ENCODE results near the gene GUK1. TPM values are rescaled to one million over a fixed set of nuclear protein-coding genes. Genes with fewer than 3 reads are reported as not detected.

GUK1 gene
- total RNA-seq, 4 donors from 2014 or later = 292 to 354 (median 305) TPM

- DNase-seq (ENCODE audit: extremely low spot score) = no peak
- Histone ChIP-seq H3K4me1 (peaks cover 61 to 95% (median 87%) of the 10 kb centered on the region in 4 donors), H3K27me3 (no peaks in the 10 kb centered on the region), H3K4me3 (no peak overlapping the region), H3K9me3 (no peaks in the 10 kb centered on the region), H3K27ac (replicated peaks in 1 of 4) (peak overlapping the region; percentile 85 to 95 (median 90)), H3K36me3 (peaks cover 7 to 43% (median 39%) of the 10 kb centered on the region in 4 donors)
- intact Hi-C loops (cut with DNase I) = no loop called here
- WGBS = 49% methylated on average over 5 of the region's 18 CpGs
- TF ChIP-seq CTCF (IDR thresholded peaks at IDR 0.05) (no peak), POLR2AphosphoS5 (IDR thresholded peaks at IDR 0.05) (no peak), POLR2A (IDR thresholded peaks at IDR 0.05; ENCODE audit: low read depth) (no peak), EP300 (IDR thresholded peaks at IDR 0.05) (no peak)
Observed at GRCh38 chr1:228148196-228148861, 8.2 kb downstream of the GUK1 start.

GRCh38 chr1:228148935-228149405 lies 8.9 kb downstream of the GUK1 start:
- DNase-seq (ENCODE audit: extremely low spot score) = no peak
- intact Hi-C loops (cut with DNase I) = no loop called here
- H3K4me3 ChIP-seq = peak overlapping the region; percentile 44 to 57 (median 49)
- H3K4me1 ChIP-seq = peaks cover 56 to 88% (median 80%) of the 10 kb centered on the region in 4 donors
- H3K27ac ChIP-seq (replicated peaks in 1 of 4) = peak overlapping the region; percentile 85 to 95 (median 90)
- TF ChIP-seq POLR2AphosphoS5 (IDR thresholded peaks at IDR 0.05) = no peak
- TF ChIP-seq POLR2A (IDR thresholded peaks at IDR 0.05; ENCODE audit: low read depth) = no peak
- no peak for TF ChIP-seq CTCF (IDR thresholded peaks at IDR 0.05)
- TF ChIP-seq EP300 (IDR thresholded peaks at IDR 0.05) = no peak
- H3K36me3 ChIP-seq = peaks cover 7 to 43% (median 39%) of the 10 kb centered on the region in 4 donors
- no peaks in the 10 kb centered on the region for H3K27me3 ChIP-seq
- H3K9me3 ChIP-seq = no peaks in the 10 kb centered on the region
- 95% methylated on average over 3 of the region's 8 CpGs for WGBS

GRCh38 chr1:228149406-228150119 lies 9.5 kb downstream of the GUK1 start, which contains the start of gene GJC2:
GJC2 (plus strand) TSS chr1:228149930; CDS start chr1:228157759, 7,829 bp downstream.
- intact Hi-C loops (cut with DNase I) = no loop called here
- Histone ChIP-seq H3K27ac (replicated peaks in 1 of 4) (peak within 1 kb of the TSS; percentile 85 to 95 (median 90)), H3K9me3 (no peaks in the 10 kb centered on the region), H3K36me3 (peaks cover 7 to 43% (median 42%) of the 10 kb centered on the region in 4 donors), H3K27me3 (no peaks in the 10 kb centered on the region), H3K4me1 (peaks cover 51 to 82% (median 75%) of the 10 kb centered on the region in 4 donors), H3K4me3 (peak within 1 kb of the TSS; percentile 44 to 57 (median 49))
- WGBS = 56% methylated on average over 8 of the region's 17 CpGs
- DNase-seq (ENCODE audit: extremely low spot score) = no peak
- TF ChIP-seq POLR2A (IDR thresholded peaks at IDR 0.05; ENCODE audit: low read depth) (no peak), POLR2AphosphoS5 (IDR thresholded peaks at IDR 0.05) (peak; percentile 63 to 68)

- Histone ChIP-seq H3K27me3 (no peaks in the 10 kb centered on the region), H3K9me3 (no peaks in the 10 kb centered on the region), H3K4me1 (peaks cover 51 to 77% (median 69%) of the 10 kb centered on the region in 4 donors), H3K36me3 (peaks cover 7 to 45% (median 42%) of the 10 kb centered on the region in 4 donors), H3K4me3 (peak overlapping the region; percentile 44 to 57 (median 49)), H3K27ac (replicated peaks in 1 of 4) (peak overlapping the region; percentile 85 to 95 (median 90))
- no peak for DNase-seq (ENCODE audit: extremely low spot score)
- 30% methylated on average over 2 of the region's 7 CpGs for WGBS
- intact Hi-C loops (cut with DNase I) = no loop called here
- TF ChIP-seq CTCF (IDR thresholded peaks at IDR 0.05) (no peak), EP300 (IDR thresholded peaks at IDR 0.05) (no peak), POLR2AphosphoS5 (IDR thresholded peaks at IDR 0.05) (no peak), POLR2A (IDR thresholded peaks at IDR 0.05; ENCODE audit: low read depth) (no peak)
Observed at GRCh38 chr1:228150120-228150460, 10.0 kb downstream of the GUK1 start.

Data from esophagus muscularis mucosa (tissue), 4 donors.